ENCODE measurements around the gene MYO6.

Gene MYO6

DNA sequence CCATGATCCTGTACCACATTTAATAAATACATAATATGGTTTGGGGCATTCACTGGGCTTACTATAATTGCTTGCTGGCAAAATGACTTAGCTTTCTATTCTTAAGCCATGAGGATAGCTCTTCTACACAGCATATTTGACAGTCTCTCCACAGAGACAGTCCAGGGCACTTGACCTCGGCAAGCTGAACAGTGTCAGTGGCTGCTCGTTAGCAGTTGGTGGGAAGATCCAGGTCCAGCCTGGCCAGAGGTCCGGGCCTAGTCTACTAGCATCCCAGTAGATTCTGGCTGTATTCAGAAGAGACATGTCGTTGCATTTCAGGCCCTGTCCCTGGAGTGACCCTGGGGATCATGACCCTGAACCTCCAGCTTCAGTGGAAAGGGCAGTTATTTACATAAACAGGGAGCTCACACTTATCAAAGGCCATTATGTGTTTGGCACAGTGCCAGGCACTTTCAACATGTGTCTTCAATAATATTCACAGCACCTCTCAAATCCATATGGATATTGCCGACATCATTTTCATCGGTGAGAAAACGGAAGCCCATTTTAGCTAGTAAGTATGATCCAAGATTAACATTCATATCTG is 184.4 kb downstream of the MYO6 start:
- Histone ChIP-seq H3K9ac (ENCODE audit: low read depth, low read length) (no peak overlapping the region), H3K9me3 (replicated peaks; ENCODE audit: low read length) (no peaks in the 10 kb centered on the region), H3K4me1 (ENCODE audit: control insufficient read depth, insufficient read depth, low read length) (peaks cover 3% of the 10 kb centered on the region), H3K27me3 (ENCODE audit: control insufficient read depth, insufficient read depth, low read length) (no peaks in the 10 kb centered on the region), H3K4me3 (ENCODE audit: low read length) (no peak overlapping the region), H3K36me3 (ENCODE audit: insufficient read depth, low read length) (no peaks in the 10 kb centered on the region), H3K4me2 (ENCODE audit: low read length) (no peak overlapping the region)

DNA sequence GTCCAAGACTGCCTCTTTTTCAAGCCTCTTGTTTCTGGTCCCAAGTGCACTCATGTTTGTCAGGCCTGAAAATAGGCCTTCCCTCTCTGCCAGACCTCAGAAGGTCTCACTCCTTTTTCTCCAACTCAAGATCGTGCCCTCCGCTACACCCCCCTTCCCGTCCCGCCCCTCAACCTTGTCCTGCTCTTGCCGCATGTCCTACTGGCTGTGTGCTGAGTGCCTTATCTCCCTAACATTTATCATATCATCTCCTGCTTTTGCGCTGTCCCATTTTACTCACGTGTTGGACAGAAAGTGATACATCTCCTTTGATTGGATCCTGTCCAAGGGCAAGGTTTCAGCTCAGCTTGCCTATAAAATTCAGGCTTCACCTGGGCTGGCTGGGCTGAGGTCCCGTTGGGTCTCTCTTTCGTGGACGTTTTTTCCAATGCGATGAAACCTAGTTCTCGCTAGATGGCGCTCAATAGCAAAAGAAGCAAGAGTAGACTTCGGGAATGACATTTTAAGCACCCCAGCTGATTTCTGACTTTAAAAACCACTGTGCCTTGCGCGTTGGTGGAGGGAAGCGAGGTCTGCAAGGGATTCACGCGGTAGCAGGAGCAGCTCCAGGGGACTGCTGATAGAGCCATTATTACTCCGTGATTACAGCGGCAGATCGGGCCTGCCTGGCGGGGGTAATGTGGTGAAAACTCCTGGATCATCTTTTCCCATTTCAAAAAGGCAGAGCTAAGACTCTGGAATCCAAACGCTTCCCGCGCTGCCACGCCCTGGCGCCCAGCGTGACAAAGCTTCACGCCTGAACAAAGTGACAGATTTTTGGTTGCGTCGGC is 185.8 kb downstream of the MYO6 start:
- peak overlapping the region; percentile 66 for H3K4me3 ChIP-seq (ENCODE audit: low read length)
- peak overlapping the region; percentile 93 for H3K4me2 ChIP-seq (ENCODE audit: low read length)
- no peaks in the 10 kb centered on the region for H3K36me3 ChIP-seq (ENCODE audit: insufficient read depth, low read length)
- no peaks in the 10 kb centered on the region for H3K9me3 ChIP-seq (replicated peaks; ENCODE audit: low read length)
- H3K9ac ChIP-seq (ENCODE audit: low read depth, low read length) = peak overlapping the region; percentile 50
- H3K27me3 ChIP-seq (ENCODE audit: control insufficient read depth, insufficient read depth, low read length) = no peaks in the 10 kb centered on the region
- H3K4me1 ChIP-seq (ENCODE audit: control insufficient read depth, insufficient read depth, low read length) = peaks cover 3% of the 10 kb centered on the region

DNA sequence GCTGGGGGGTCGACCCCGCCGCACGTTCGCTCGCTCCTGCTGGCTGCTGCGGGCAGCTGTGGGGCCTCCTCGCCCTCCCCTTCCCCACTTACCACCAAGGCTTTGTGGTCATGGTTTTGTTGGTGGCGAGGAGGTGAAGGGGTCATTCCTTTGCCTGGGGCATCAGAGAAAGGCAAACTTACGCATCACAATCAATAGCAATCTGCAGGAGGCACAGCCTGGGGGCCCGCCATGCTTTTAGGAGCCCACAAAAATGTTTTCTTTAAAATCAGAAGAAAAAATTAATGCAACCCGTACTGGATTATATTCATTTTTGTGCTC is 186.4 kb downstream of the MYO6 start:
- Histone ChIP-seq H3K27me3 (ENCODE audit: control insufficient read depth, insufficient read depth, low read length) (no peaks in the 10 kb centered on the region), H3K36me3 (ENCODE audit: insufficient read depth, low read length) (no peaks in the 10 kb centered on the region), H3K4me3 (ENCODE audit: low read length) (peak overlapping the region; percentile 66), H3K4me2 (ENCODE audit: low read length) (peak overlapping the region; percentile 93), H3K9me3 (replicated peaks; ENCODE audit: low read length) (no peaks in the 10 kb centered on the region), H3K4me1 (ENCODE audit: control insufficient read depth, insufficient read depth, low read length) (peaks cover 3% of the 10 kb centered on the region), H3K9ac (ENCODE audit: low read depth, low read length) (peak overlapping the region; percentile 50)

DNA sequence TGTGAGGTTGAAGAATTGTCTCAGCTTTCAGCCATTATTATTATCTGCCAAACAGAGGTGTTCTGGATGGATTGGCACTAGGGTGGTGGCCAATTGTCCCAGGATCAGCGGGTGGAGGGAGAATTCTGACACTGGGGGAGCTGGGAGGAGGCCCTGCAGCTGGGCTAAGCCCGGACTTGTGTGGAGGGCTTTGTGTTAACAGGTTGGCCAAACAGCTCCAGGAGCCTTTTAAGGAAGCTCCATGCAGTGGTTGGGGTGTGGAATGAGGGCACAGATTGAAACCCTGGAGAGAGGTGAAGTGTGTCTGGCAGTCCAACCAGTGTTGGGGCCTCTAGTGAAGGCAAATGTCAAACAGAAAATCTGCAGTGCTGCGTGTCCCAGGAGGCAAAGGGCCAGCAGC is 187.6 kb downstream of the MYO6 start:
- H3K27me3 ChIP-seq (ENCODE audit: control insufficient read depth, insufficient read depth, low read length) = peaks cover 5% of the 10 kb centered on the region
- peaks cover 3% of the 10 kb centered on the region for H3K4me1 ChIP-seq (ENCODE audit: control insufficient read depth, insufficient read depth, low read length)
- no peaks in the 10 kb centered on the region for H3K36me3 ChIP-seq (ENCODE audit: insufficient read depth, low read length)
- H3K4me3 ChIP-seq (ENCODE audit: low read length) = no peak overlapping the region
- H3K4me2 ChIP-seq (ENCODE audit: low read length) = no peak overlapping the region
- no peak overlapping the region for H3K9ac ChIP-seq (ENCODE audit: low read depth, low read length)
- H3K9me3 ChIP-seq (replicated peaks; ENCODE audit: low read length) = no peaks in the 10 kb centered on the region

DNA sequence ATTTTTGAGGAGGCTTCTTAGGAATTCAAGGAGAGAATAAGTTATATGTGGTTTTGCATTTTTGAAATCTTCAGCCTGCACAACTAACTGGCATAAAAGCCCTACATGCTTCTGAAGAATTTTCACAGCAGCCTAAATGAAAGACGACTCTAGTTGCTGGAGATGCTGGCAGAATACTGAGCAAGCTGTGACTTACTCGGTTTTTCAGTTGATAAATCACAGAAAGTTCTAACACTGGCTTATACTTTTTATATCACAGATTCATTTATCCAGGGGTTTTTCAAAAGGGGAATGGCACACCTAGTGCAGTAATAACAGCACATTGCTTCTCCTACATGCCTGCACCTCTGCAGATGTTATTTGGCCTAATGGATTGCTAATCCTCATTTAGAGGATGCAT is 188.8 kb downstream of the MYO6 start:
- H3K27me3 ChIP-seq (ENCODE audit: control insufficient read depth, insufficient read depth, low read length) = peaks cover 16% of the 10 kb centered on the region
- H3K36me3 ChIP-seq (ENCODE audit: insufficient read depth, low read length) = no peaks in the 10 kb centered on the region
- no peak overlapping the region for H3K9ac ChIP-seq (ENCODE audit: low read depth, low read length)
- H3K4me1 ChIP-seq (ENCODE audit: control insufficient read depth, insufficient read depth, low read length) = peaks cover 3% of the 10 kb centered on the region
- H3K4me2 ChIP-seq (ENCODE audit: low read length) = no peak overlapping the region
- H3K9me3 ChIP-seq (replicated peaks; ENCODE audit: low read length) = no peaks in the 10 kb centered on the region
- H3K4me3 ChIP-seq (ENCODE audit: low read length) = no peak overlapping the region

DNA sequence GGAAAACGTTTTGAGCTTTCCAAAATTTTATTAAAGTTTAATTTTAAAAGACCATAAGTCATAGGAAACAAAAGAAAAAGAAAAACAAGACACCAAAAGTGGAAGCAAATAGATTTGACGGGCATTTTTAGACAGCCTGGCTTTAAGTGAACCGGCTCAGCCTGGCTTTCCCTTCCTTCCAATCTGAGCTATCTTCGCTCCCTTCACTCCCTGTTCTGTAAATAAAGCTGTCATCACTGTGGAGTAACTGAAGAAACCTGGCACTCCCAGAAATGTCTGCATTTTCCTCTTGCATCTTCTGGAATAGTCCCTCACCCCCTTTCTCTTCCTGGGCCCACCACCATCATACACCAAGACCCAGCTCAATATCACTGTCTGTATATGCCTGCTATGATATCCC is 191.5 kb downstream of the MYO6 start:
- Histone ChIP-seq H3K9ac (ENCODE audit: low read depth, low read length) (no peak overlapping the region), H3K36me3 (ENCODE audit: insufficient read depth, low read length) (no peaks in the 10 kb centered on the region), H3K4me3 (ENCODE audit: low read length) (no peak overlapping the region), H3K27me3 (ENCODE audit: control insufficient read depth, insufficient read depth, low read length) (peaks cover 38% of the 10 kb centered on the region), H3K9me3 (replicated peaks; ENCODE audit: low read length) (no peaks in the 10 kb centered on the region), H3K4me2 (ENCODE audit: low read length) (no peak overlapping the region), H3K4me1 (ENCODE audit: control insufficient read depth, insufficient read depth, low read length) (no peaks in the 10 kb centered on the region)

DNA sequence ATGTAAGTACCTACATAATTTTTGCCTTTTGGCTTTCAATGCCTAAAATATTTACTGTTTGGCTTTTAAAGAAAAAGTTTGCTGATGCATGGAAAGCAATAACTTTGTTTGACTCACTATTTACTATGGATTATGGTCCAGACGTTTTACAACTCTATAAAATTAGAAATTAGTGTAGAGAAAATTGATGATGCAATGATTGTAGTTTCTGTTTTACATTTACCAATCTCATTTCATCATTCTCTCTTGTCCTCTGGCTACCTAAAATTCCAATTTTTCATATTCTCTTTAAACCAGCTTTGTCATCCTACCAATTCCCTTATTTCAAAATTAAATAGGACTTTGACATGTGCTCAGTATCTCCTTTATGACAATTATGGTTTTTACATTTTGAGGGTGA is 192.5 kb downstream of the MYO6 start:
- no peak overlapping the region for H3K4me2 ChIP-seq (ENCODE audit: low read length)
- no peaks in the 10 kb centered on the region for H3K9me3 ChIP-seq (replicated peaks; ENCODE audit: low read length)
- H3K4me3 ChIP-seq (ENCODE audit: low read length) = no peak overlapping the region
- H3K9ac ChIP-seq (ENCODE audit: low read depth, low read length) = no peak overlapping the region
- H3K4me1 ChIP-seq (ENCODE audit: control insufficient read depth, insufficient read depth, low read length) = no peaks in the 10 kb centered on the region
- peaks cover 47% of the 10 kb centered on the region for H3K27me3 ChIP-seq (ENCODE audit: control insufficient read depth, insufficient read depth, low read length)
- H3K36me3 ChIP-seq (ENCODE audit: insufficient read depth, low read length) = no peaks in the 10 kb centered on the region

DNA sequence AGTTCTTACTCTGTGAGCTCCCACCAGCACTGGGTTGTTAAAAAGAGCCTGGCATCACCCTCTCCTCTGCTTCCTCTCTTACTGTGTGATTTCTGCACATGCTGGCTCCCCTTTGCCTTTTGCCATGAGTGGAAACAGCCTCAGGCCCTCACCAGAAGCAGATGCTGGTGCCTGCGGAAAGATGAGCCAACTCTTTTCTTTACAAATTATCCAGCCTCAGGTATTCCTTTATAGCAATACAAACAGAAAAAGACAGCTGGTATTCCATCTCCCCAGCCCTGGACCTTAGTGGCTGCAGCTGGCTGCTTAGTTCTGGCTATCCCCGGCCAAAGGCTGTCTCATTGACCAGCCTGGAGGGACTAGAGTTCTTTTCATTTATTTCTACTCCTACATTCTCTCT is 194.3 kb downstream of the MYO6 start:
- no peak overlapping the region for H3K4me3 ChIP-seq (ENCODE audit: low read length)
- no peak overlapping the region for H3K9ac ChIP-seq (ENCODE audit: low read depth, low read length)
- peaks cover 57% of the 10 kb centered on the region for H3K27me3 ChIP-seq (ENCODE audit: control insufficient read depth, insufficient read depth, low read length)
- no peaks in the 10 kb centered on the region for H3K4me1 ChIP-seq (ENCODE audit: control insufficient read depth, insufficient read depth, low read length)
- no peaks in the 10 kb centered on the region for H3K9me3 ChIP-seq (replicated peaks; ENCODE audit: low read length)
- no peaks in the 10 kb centered on the region for H3K36me3 ChIP-seq (ENCODE audit: insufficient read depth, low read length)
- no peak overlapping the region for H3K4me2 ChIP-seq (ENCODE audit: low read length)

DNA sequence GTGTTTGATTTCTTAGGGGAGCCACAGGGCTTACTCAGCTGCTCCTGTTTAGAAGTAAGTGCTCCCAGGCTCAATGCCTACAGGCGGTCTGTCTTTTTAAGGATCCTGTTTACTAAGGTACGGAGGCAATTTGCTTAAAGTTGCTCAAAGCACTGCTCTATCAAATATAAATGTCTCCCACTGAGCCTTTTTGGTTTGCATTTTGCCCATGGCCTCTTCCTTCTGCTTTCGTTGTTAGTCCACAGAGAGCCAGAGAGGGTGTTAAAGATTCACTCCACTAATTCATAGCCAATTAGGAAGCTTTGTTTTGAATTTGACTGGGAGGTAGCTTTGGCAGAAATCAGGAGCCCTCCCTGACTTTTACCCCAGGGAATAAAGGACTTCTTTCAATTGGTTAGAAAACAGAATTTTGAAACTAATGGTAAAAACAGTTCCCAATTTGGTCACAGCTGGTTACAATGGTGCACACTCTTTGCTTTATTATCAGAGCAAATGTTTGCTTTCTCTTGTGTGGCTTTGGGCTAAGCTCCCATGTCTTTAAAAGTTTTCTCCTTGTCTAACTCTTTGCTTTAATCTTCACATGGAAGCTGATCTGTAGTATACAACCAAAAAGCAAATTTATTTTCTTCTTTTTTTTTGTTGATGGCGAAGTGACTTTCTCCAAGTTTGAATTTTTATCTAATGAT is 197.2 kb downstream of the MYO6 start:
- H3K36me3 ChIP-seq (ENCODE audit: insufficient read depth, low read length) = no peaks in the 10 kb centered on the region
- no peak overlapping the region for H3K9ac ChIP-seq (ENCODE audit: low read depth, low read length)
- no peak overlapping the region for H3K4me3 ChIP-seq (ENCODE audit: low read length)
- no peak overlapping the region for H3K4me2 ChIP-seq (ENCODE audit: low read length)
- no peaks in the 10 kb centered on the region for H3K9me3 ChIP-seq (replicated peaks; ENCODE audit: low read length)
- H3K27me3 ChIP-seq (ENCODE audit: control insufficient read depth, insufficient read depth, low read length) = peaks cover 58% of the 10 kb centered on the region
- H3K4me1 ChIP-seq (ENCODE audit: control insufficient read depth, insufficient read depth, low read length) = no peaks in the 10 kb centered on the region

DNA sequence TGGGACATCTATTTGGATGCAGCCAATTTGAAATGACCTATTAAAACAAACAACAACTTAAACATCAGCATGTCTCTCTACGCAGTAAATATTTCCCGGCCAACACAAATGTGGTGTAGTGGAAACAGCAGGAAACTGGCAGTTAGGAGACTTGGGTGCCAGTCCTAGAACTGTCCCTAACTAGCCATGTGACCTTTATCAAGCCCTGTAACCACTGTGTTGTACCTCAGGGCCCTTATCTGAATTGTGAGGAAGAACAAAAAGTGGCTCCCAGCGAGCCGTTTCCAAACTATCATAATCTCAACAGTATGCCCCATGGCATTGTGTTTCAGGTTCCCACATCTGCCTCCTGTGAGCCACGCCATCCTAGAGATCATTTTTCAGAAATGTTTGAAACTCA is 198.9 kb downstream of the MYO6 start:
- H3K27me3 ChIP-seq (ENCODE audit: control insufficient read depth, insufficient read depth, low read length) = peaks cover 46% of the 10 kb centered on the region
- no peak overlapping the region for H3K9ac ChIP-seq (ENCODE audit: low read depth, low read length)
- H3K9me3 ChIP-seq (replicated peaks; ENCODE audit: low read length) = no peaks in the 10 kb centered on the region
- no peaks in the 10 kb centered on the region for H3K4me1 ChIP-seq (ENCODE audit: control insufficient read depth, insufficient read depth, low read length)
- no peak overlapping the region for H3K4me3 ChIP-seq (ENCODE audit: low read length)
- no peaks in the 10 kb centered on the region for H3K36me3 ChIP-seq (ENCODE audit: insufficient read depth, low read length)
- no peak overlapping the region for H3K4me2 ChIP-seq (ENCODE audit: low read length)

DNA sequence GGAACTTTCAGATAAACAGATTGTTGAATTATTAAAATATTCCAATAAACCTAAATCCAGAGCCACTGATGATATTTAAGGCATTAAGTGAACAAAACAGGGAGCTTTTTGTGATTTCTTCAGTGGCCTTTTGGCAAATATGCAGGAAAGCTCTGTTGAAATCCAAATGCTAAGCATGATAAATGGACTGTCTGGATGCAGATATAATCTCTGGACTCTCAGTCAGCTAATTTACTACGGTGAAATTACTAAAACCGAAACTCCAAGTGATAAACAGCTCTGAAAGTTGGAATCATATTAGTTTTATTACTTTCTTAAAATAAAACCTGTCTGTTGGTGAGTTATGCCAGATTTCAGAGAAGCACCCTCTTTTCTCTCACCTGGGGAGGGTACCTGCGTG is 203.1 kb downstream of the MYO6 start:
- Histone ChIP-seq H3K4me2 (ENCODE audit: low read length) (no peak overlapping the region), H3K4me3 (ENCODE audit: low read length) (no peak overlapping the region), H3K9me3 (replicated peaks; ENCODE audit: low read length) (no peaks in the 10 kb centered on the region), H3K9ac (ENCODE audit: low read depth, low read length) (no peak overlapping the region), H3K36me3 (ENCODE audit: insufficient read depth, low read length) (no peaks in the 10 kb centered on the region), H3K4me1 (ENCODE audit: control insufficient read depth, insufficient read depth, low read length) (no peaks in the 10 kb centered on the region), H3K27me3 (ENCODE audit: control insufficient read depth, insufficient read depth, low read length) (peaks cover 12% of the 10 kb centered on the region)

All from skeletal muscle satellite cell (primary cell).